GM18861 (cell line): ENCODE results near the gene GIMAP5.

Experiments used
- ATAC-seq: cut with Tn5 transposase; IDR thresholded peaks from one replicate; pipeline ENCODE4 v1.9.1; 2021; ENCODE audit not compliant: unreplicated experiment

GIMAP5 gene

GRCh38 chr7:150737265-150738055 lies at the start of gene GIMAP5:
GIMAP5 (plus strand) TSS chr7:150737418; CDS start chr7:150740885, 3,467 bp downstream.
- peak; percentile 46 for ATAC-seq

- no peak for ATAC-seq
Observed at GRCh38 chr7:150688630-150689029, 48.6 kb upstream of the GIMAP5 start.

GRCh38 chr7:150695654-150696053 lies 41.6 kb upstream of the GIMAP5 start:
- ATAC-seq: no peak

- ATAC-seq: no peak
Observed at GRCh38 chr7:150703209-150703608, 34.0 kb upstream of the GIMAP5 start.

- ATAC-seq: no peak
Observed at GRCh38 chr7:150715293-150715692, 21.9 kb upstream of the GIMAP5 start.

- no peak for ATAC-seq
Observed at GRCh38 chr7:150715738-150716137, 21.5 kb upstream of the GIMAP5 start.

- ATAC-seq: no peak
Observed at GRCh38 chr7:150716368-150716767, 20.9 kb upstream of the GIMAP5 start, which contains the start of gene GIMAP1. GIMAP1 (plus strand) TSS chr7:150716613; CDS start chr7:150719048, 2,435 bp downstream.

GRCh38 chr7:150716939-150717338 lies 20.3 kb upstream of the GIMAP5 start:
- ATAC-seq: no peak

GRCh38 chr7:150717814-150718420 lies 19.3 kb upstream of the GIMAP5 start:
- no peak for ATAC-seq

- ATAC-seq: no peak
Observed at GRCh38 chr7:150719436-150719835, 17.8 kb upstream of the GIMAP5 start.

- no peak for ATAC-seq
Observed at GRCh38 chr7:150719960-150720891, 17.0 kb upstream of the GIMAP5 start.

- ATAC-seq: no peak
Observed at GRCh38 chr7:150721970-150722373, 15.2 kb upstream of the GIMAP5 start.

GRCh38 chr7:150722431-150722931 lies 14.7 kb upstream of the GIMAP5 start:
- no peak for ATAC-seq

GRCh38 chr7:150723467-150723866 lies 13.8 kb upstream of the GIMAP5 start:
- no peak for ATAC-seq

- no peak for ATAC-seq
Observed at GRCh38 chr7:150727381-150727780, 9.8 kb upstream of the GIMAP5 start.

GRCh38 chr7:150728011-150728410 lies 9.2 kb upstream of the GIMAP5 start:
- ATAC-seq: no peak

GRCh38 chr7:150728609-150729008 lies 8.6 kb upstream of the GIMAP5 start:
- no peak for ATAC-seq

- no peak for ATAC-seq
Observed at GRCh38 chr7:150731916-150732315, 5.3 kb upstream of the GIMAP5 start.

- no peak for ATAC-seq
Observed at GRCh38 chr7:150732786-150733481, 4.3 kb upstream of the GIMAP5 start.

- ATAC-seq: no peak
Observed at GRCh38 chr7:150733482-150734095, 3.6 kb upstream of the GIMAP5 start.
